GM18507 (cell line): Measurements from ENCODE around the gene HERC2.

Source experiments
- DNase-seq: peaks from one replicate; pipeline ENCODE4 v3.0.0; 2011; ENCODE audit warnings: low read depth; ENCODE audit not compliant: insufficient read length; ENCODE audit errors: extremely low spot score
- FAIRE-seq: peaks from 2 replicates; lab custom pipeline; 2011; peaks lifted over from hg19 to GRCh38; lab: Jason Lieb, UNC

HERC2 gene

GRCh38 chr15:28118531-28118930 is 203.4 kb downstream of the HERC2 start:
- DNase-seq = no peak
- no peak for FAIRE-seq

- DNase-seq = no peak
- no peak for FAIRE-seq
Observed at GRCh38 chr15:28118083-28118482, 203.9 kb downstream of the HERC2 start.

GRCh38 chr15:28117432-28117990 is 204.5 kb downstream of the HERC2 start:
- DNase-seq (no peak), FAIRE-seq (no peak)

- DNase-seq = no peak
- no peak for FAIRE-seq
Observed at GRCh38 chr15:28116521-28117431, 205.2 kb downstream of the HERC2 start.

GRCh38 chr15:28115871-28116270 is 206.1 kb downstream of the HERC2 start:
- FAIRE-seq = no peak
- no peak for DNase-seq

GRCh38 chr15:28114721-28115622 is 207.0 kb downstream of the HERC2 start:
- FAIRE-seq = no peak
- no peak for DNase-seq

- FAIRE-seq (no peak), DNase-seq (no peak)
Observed at GRCh38 chr15:28114114-28114455, 207.9 kb downstream of the HERC2 start.

- DNase-seq = no peak
- no peak for FAIRE-seq
Observed at GRCh38 chr15:28113394-28114113, 208.4 kb downstream of the HERC2 start.

- no peak for FAIRE-seq
- no peak for DNase-seq
Observed at GRCh38 chr15:28112962-28113361, 209.0 kb downstream of the HERC2 start.

- no peak for FAIRE-seq
- no peak for DNase-seq
Observed at GRCh38 chr15:28112101-28112760, 209.7 kb downstream of the HERC2 start.

- no peak for DNase-seq
- no peak for FAIRE-seq
Observed at GRCh38 chr15:28111543-28111942, 210.4 kb downstream of the HERC2 start.

- DNase-seq (no peak), FAIRE-seq (no peak)
Observed at GRCh38 chr15:28110481-28110881, 211.5 kb downstream of the HERC2 start.

- no peak for FAIRE-seq
- DNase-seq = no peak
Observed at GRCh38 chr15:28109626-28110455, 212.1 kb downstream of the HERC2 start.

GRCh38 chr15:28107904-28108275 is 214.1 kb downstream of the HERC2 start:
- no peak for FAIRE-seq
- no peak for DNase-seq

GRCh38 chr15:28107111-28107903 is 214.7 kb downstream of the HERC2 start:
- DNase-seq (no peak), FAIRE-seq (no peak)

GRCh38 chr15:28106294-28107110 is 215.5 kb downstream of the HERC2 start:
- FAIRE-seq = no peak
- no peak for DNase-seq

- no peak for DNase-seq
- FAIRE-seq = no peak
Observed at GRCh38 chr15:28105793-28106192, 216.2 kb downstream of the HERC2 start.
